Glutamatergic neuron (in vitro differentiated cells): ENCODE measurements around the gene EGFL7. TPM values are rescaled to one million over a fixed set of nuclear protein-coding genes. Genes with fewer than 3 reads are reported as not detected.
"Not testable (repeated sequence)": the region's sequence is repeated elsewhere in the genome, so short reads cannot be mapped to it uniquely, and the experiment has no call there.

ENCODE experiments used
- DNase-seq: peaks from one replicate; pipeline ENCODE4 v3.0.0; 2022
- H3K27ac Mint-ChIP-seq: one replicate; pipeline ENCODE4 v1.8.0; 2020; ENCODE audit warnings: mild to moderate bottlenecking, mixed read lengths, inconsistent platforms; ENCODE audit not compliant: unreplicated experiment
- H3K27me3 Mint-ChIP-seq: one replicate; pipeline ENCODE4 v1.8.0; 2020; ENCODE audit warnings: mild to moderate bottlenecking, moderate library complexity, mixed read lengths, inconsistent platforms; ENCODE audit not compliant: unreplicated experiment
- H3K36me3 Mint-ChIP-seq: one replicate; pipeline ENCODE4 v1.8.0; 2020; ENCODE audit warnings: mild to moderate bottlenecking, mixed read lengths, inconsistent platforms; ENCODE audit not compliant: unreplicated experiment
- H3K4me1 Mint-ChIP-seq: one replicate; pipeline ENCODE4 v1.8.0; 2020; ENCODE audit warnings: mild to moderate bottlenecking, low read depth, mixed read lengths, inconsistent platforms; ENCODE audit not compliant: unreplicated experiment
- H3K4me3 Mint-ChIP-seq: one replicate; pipeline ENCODE4 v1.8.0; 2020; ENCODE audit warnings: mild to moderate bottlenecking, mixed read lengths, inconsistent platforms; ENCODE audit not compliant: unreplicated experiment
- H3K9me3 Mint-ChIP-seq: one replicate; pipeline ENCODE4 v1.8.0; 2020; ENCODE audit warnings: mild to moderate bottlenecking, moderate library complexity, mixed read lengths, inconsistent platforms; ENCODE audit not compliant: unreplicated experiment
- CTCF ChIP-seq: fragments of 200-600 bp; sonication (generic); IDR thresholded peaks from one replicate; pipeline ENCODE4 v1.5.0; 2021; ENCODE audit not compliant: partially characterized antibody, unreplicated experiment
- total RNA-seq: library from RNA; stranded (reverse); fragmentation: NEBNext Ultra II Directional; extraction: Animal tissue kit (Norgen Biotek cat#: 25700); gene quantifications from one replicate; pipeline ENCODE4 v1.2.1, GENCODE V29; 2021; ENCODE audit not compliant: unreplicated experiment

The EGFL7 gene
- total RNA-seq, 1 donor from 2014 or later, result 8.1 TPM

DNA sequence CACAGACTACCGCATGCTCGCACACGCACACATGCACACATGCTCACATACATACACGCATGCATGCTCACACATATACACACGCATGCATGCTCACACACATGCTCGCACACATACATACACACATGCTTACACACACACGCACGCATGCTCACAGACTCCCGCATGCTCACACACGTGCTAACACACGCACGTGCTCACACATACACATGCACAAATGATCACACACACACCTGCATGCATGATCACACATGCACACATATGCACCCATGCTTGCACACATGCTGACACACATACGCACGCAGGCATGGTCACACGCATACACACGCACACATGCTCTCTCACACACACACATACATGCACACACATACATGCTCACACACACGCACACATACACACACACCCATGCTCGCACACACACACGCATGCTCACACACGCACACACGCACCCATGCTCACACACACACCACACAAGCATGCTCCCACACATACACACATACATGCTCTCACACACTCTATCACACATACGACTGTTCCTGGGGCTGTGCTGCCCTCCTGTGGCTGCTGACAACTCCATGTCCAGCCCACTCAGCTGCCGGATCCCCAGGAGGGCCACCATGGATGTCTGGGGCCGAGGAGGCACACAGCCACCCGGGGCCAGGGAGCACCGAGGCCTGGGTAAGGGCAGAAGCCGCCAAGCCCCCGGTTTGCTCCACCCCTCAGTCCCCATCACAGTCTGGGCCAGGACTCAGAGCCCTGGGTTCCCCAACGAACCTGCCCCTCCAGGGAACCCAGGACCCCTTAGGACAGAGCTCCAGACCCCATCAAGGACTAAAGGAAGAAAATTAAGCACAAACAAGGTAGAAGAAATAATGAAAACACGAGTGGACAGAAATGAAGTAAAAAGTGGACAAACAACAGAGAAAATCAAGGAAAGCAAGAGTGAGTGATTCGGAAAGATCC lies 31.4 kb upstream of the EGFL7 start:
- peaks cover 5% of the 10 kb centered on the region for H3K27me3 Mint-ChIP-seq
- no peak overlapping the region for H3K27ac Mint-ChIP-seq
- TF ChIP-seq CTCF, result peak; percentile 74
- peak; percentile 92 for DNase-seq
- H3K36me3 Mint-ChIP-seq, result no peaks in the 10 kb centered on the region
- H3K4me1 Mint-ChIP-seq, result peaks cover 14% of the 10 kb centered on the region
- H3K9me3 Mint-ChIP-seq, result peaks cover 2% of the 10 kb centered on the region
- H3K4me3 Mint-ChIP-seq, result no peak overlapping the region

DNA sequence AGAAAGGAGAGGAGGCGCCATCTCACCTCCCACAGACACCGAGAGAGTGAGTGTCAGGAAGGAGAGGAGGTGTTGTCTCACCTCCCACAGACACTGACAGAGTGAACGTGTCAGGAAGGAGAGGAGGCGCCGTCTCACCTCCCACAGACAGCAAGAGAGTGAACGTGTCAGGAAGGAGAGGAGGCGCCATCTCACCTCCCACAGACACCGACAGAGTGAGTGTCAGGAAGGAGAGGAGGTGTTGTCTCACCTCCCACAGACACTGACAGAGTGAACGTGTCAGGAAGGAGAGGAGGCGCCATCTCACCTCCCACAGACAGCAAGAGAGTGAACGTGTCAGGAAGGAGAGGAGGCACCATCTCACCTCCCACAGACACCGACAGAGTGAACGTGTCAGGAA lies 30.6 kb upstream of the EGFL7 start:
- not testable (repeated sequence) for H3K27ac Mint-ChIP-seq, H3K36me3 Mint-ChIP-seq, H3K27me3 Mint-ChIP-seq, H3K4me3 Mint-ChIP-seq, H3K9me3 Mint-ChIP-seq, DNase-seq
- peaks cover 14% of the 10 kb centered on the region for H3K4me1 Mint-ChIP-seq

DNA sequence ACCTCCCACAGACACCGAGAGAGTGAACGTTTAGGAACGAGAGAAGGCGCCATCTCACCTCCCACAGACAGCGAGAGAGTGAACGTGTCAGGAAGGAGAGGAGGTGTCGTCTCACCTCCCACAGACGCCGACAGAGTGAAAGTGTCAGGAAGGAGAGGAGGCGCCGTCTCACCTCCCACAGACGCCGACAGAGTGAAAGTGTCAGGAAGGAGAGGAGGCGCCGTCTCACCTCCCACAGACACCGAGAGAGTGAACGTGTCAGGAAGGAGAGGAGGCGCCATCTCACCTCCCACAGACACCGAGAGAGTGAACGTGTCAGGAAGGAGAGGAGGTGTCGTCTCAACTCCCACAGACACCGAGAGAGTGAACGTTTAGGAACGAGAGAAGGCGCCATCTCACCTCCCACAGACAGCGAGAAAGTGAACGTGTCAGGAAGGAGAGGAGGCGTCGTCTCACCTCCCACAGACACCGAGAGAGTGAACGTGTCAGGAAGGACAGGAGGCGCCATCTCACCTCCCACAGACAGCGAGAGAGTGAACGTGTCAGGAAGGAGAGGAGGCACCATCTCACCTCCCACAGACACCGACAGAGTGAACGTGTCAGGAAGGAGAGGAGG lies 30.1 kb upstream of the EGFL7 start:
- H3K4me1 Mint-ChIP-seq, result peaks cover 11% of the 10 kb centered on the region
- H3K4me3 Mint-ChIP-seq, H3K9me3 Mint-ChIP-seq, DNase-seq, H3K36me3 Mint-ChIP-seq, H3K27ac Mint-ChIP-seq, H3K27me3 Mint-ChIP-seq: not testable (repeated sequence)

GRCh38 chr9:136634904-136635303 lies 27.8 kb upstream of the EGFL7 start:
- peaks cover 4% of the 10 kb centered on the region for H3K4me1 Mint-ChIP-seq
- H3K27ac Mint-ChIP-seq, result no peak overlapping the region
- no peak for TF ChIP-seq CTCF
- H3K4me3 Mint-ChIP-seq, result no peak overlapping the region
- no peaks in the 10 kb centered on the region for H3K36me3 Mint-ChIP-seq
- no peak for DNase-seq
- H3K9me3 Mint-ChIP-seq, result peaks cover 2% of the 10 kb centered on the region
- peaks cover 5% of the 10 kb centered on the region for H3K27me3 Mint-ChIP-seq

DNA sequence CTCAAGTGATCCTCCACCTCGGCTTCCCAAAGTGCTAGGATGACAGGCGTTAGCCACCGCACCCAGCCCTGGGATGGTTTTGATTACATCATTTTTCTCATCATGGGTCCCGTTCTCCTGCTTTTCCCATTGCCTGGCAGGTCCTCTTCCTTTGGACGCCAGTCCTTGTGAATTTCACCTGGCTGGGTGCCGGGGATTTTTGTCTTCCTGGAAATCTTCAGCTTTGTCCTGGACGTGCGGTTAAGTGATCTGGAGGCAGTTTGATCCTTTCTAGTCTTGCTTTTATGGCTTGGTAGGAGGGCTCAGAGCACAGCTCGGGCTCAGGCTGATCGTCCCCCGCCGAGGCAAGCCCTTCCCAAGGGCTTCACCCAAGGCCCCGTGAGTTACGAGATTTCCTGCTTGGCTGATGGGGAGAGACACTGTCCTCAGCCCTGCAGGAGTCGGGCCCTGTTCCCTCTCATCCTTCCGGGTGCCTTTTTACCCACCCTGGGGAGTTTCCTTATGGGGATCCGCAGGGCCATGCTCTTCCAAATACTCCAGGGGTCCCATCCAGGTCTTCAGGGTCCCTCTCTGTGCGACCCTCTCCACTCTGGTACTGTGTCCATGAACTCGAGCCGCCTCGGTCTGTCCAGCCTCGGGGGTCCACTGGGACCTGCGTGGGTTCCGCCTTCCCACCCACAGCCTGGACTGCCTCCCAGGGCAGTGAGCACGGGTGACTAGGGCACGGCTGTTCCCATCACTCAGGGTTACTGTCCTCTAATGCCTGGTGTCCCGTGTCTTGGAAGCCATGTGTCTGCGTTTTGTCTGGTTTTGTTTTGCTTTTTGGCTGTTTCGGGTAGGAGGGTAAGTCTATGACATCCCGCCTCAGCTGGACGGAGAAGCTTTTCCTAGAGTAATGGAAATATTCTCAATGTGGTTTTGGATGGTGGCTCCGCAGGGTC lies 22.3 kb upstream of the EGFL7 start:
- Mint-ChIP-seq H3K4me1 (peaks cover 9% of the 10 kb centered on the region), H3K36me3 (no peaks in the 10 kb centered on the region), H3K27ac (no peak overlapping the region), H3K27me3 (peaks cover 4% of the 10 kb centered on the region), H3K9me3 (peaks cover 4% of the 10 kb centered on the region), H3K4me3 (no peak overlapping the region)
- TF ChIP-seq CTCF, result no peak
- DNase-seq, result no peak
